ENCODE results near the gene SLC2A8.

Gene SLC2A8

DNA sequence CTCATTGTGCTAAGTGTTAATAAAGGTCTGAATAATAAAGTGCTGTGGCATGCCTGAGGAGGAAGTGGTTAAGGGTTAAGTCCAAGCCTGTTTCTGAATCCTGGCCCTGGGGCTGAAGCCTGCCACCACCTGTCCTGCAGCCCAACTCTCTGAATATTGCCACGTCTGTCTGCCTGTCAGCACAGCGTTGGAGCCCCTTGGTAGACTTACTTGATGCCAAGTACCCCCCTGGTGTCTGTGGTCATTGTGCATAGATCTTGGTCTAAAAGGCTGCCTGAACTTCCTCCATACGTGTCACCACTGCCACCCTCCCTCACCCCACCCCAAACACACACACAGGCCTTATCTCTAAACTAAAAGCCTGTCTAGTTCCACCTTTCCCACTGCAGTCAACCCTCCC is 35.4 kb upstream of the SLC2A8 start:
- ChIA-PET POLR2A (no interaction called here), CTCF (interaction anchor here (1.1 to 1.2 kb wide), 2 partner anchors 11 to 77 kb away, joined by 3 read pairs; no protein-coding TSS in a partner anchor)
- no peak overlapping the region for H3K4me3 ChIP-seq (ENCODE audit: low read depth, low read length)
- no peak for DNase-seq (ENCODE audit: low read depth, low spot score)
- TF ChIP-seq, protein P1, sequence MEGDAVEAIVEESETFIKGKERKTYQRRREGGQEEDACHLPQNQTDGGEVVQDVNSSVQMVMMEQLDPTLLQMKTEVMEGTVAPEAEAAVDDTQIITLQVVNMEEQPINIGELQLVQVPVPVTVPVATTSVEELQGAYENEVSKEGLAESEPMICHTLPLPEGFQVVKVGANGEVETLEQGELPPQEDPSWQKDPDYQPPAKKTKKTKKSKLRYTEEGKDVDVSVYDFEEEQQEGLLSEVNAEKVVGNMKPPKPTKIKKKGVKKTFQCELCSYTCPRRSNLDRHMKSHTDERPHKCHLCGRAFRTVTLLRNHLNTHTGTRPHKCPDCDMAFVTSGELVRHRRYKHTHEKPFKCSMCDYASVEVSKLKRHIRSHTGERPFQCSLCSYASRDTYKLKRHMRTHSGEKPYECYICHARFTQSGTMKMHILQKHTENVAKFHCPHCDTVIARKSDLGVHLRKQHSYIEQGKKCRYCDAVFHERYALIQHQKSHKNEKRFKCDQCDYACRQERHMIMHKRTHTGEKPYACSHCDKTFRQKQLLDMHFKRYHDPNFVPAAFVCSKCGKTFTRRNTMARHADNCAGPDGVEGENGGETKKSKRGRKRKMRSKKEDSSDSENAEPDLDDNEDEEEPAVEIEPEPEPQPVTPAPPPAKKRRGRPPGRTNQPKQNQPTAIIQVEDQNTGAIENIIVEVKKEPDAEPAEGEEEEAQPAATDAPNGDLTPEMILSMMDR (IDR thresholded peaks at IDR 0.05; ENCODE audit: insufficient read depth, low read length, missing control alignments), result no peak

DNA sequence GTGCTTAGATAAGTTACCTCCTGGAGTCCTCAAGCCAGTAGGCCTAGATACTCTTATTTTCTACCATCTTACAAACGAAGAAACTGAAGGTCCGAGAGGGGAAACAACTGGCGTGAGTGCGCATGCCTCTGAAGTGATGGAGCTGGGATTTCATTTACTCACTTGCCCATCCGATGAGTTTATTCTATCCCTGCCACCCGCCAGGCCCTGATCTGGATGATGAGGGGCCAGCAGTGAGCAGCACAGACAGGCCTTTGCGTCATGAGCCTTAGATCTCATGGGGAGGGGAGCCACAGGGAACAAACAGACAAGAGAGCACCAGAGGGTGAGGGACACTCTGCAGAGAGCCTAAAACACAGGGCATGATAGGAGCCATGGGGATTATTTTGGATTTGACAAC is 34.1 kb upstream of the SLC2A8 start:
- TF ChIP-seq, protein P1 (IDR thresholded peaks at IDR 0.05; ENCODE audit: insufficient read depth, low read length, missing control alignments), result no peak
- H3K4me3 ChIP-seq (ENCODE audit: low read depth, low read length), result no peak overlapping the region
- POLR2A ChIA-PET, result no interaction called here
- DNase-seq (ENCODE audit: low read depth, low spot score), result no peak
- CTCF ChIA-PET, result interaction anchor here (0.8 kb wide), 1 partner anchor 51 kb away, joined by 3 read pairs; no protein-coding TSS in a partner anchor

DNA sequence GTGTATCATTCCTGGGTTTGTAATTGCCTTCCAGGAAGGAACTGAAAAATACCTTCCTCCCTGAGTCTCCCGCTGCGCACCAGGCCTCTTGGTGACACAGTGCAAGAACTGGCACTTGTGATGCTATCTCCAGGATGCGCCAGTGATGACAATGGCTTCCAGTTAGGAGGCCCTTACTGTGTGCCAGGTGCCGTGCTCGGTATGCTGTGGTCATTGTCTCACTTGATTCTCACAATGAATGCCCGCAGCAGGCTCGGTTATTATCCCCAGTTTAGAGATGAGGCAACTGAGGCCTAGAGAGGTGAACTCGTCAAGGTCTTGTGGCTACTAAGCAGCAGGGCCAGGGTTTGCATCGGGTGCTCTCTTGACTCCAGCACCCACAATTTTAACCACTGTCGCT is 31.5 kb upstream of the SLC2A8 start:
- no peak overlapping the region for H3K4me3 ChIP-seq (ENCODE audit: low read depth, low read length)
- CTCF ChIA-PET, result no interaction called here
- POLR2A ChIA-PET, result interaction anchor here (0.6 kb wide), 1 partner anchor 90 kb away, joined by 3 read pairs; no protein-coding TSS in a partner anchor
- DNase-seq (ENCODE audit: low read depth, low spot score), result no peak
- TF ChIP-seq, protein P1 (IDR thresholded peaks at IDR 0.05; ENCODE audit: insufficient read depth, low read length, missing control alignments), result no peak

DNA sequence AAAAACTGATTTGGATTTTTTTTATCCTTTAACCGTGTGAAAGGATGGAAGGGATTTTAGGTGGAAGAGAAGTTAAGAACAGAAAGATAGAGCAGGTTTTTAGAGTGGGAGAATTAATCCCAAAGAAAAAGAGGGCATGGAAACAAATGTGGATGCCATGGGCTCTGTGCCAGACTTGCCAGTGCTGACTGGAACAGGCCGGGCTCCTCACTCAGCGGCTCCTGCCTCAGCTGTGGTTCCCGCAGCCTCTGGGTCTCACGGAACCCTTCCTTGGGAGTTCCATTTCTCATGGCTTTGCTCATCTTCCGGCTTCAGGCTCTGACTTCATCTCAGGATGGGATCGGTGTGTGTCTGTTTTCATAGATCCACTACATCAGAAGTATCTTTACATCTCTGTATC is 30.4 kb upstream of the SLC2A8 start:
- ChIA-PET POLR2A (no interaction called here), CTCF (no interaction called here)
- no peak overlapping the region for H3K4me3 ChIP-seq (ENCODE audit: low read depth, low read length)

DNA sequence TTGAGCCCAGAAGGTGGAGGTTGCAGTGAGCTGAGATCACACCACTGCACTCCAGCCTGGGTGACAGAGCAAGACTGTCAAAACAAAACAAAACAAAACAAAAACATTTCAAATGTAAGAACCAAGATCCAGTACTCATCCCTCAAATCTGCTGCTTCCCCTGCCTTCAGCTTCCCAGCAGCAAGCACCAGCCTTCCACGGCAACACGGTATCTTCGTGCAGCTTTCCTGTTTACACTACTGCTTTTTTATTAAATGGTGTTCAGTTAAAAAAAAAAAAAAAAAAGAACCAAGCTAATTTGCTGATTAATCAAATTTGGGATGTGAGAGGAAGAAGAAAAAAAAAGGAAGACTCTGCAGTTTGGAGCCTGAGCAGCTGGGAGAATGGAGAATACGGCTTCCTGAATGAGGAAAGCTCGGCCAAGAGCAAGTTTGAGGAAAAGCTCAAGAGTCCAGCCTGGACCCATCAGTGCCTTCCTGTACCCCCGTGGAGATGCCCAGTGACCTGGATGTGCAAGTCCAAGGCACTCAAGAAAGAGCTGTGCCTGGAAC is 28.0 kb upstream of the SLC2A8 start:
- CTCF ChIA-PET, result interaction anchor here (0.9 kb wide), 1 partner anchor 9 kb away, joined by 5 read pairs; no protein-coding TSS in a partner anchor
- TF ChIP-seq, protein P1 (IDR thresholded peaks at IDR 0.05; ENCODE audit: insufficient read depth, low read length, missing control alignments), result no peak
- POLR2A ChIA-PET, result no interaction called here

More for the DNA sequence above, 30.4 kb upstream of the SLC2A8 start:
- no peak for DNase-seq (ENCODE audit: low read depth, low spot score)
- TF ChIP-seq, protein P1 (IDR thresholded peaks at IDR 0.05; ENCODE audit: insufficient read depth, low read length, missing control alignments), result no peak

DNA sequence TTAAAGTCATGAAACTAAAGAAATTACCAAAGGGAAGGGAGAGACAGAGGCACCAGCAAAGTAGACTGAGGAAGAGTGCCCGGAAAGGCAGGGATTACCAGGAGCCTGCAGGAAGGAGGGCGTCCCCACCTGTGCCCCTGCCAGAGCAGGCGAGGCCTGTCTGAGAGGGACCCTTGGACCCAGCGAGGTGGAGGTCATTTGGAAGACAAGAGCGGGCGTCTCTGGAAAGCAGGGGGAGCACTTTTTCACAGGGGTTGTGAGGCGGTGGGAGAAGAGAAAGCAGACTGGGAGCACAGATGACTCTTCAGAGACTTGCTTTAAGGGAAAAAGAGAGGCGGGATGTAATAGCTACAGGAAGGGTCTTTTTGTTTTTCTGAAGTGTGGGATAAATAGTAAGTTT is 27.5 kb upstream of the SLC2A8 start:
- POLR2A ChIA-PET, result no interaction called here
- TF ChIP-seq, protein P1 (IDR thresholded peaks at IDR 0.05; ENCODE audit: insufficient read depth, low read length, missing control alignments), result no peak
- CTCF ChIA-PET, result interaction anchor here (0.9 kb wide), 1 partner anchor 9 kb away, joined by 5 read pairs; no protein-coding TSS in a partner anchor

More for the DNA sequence above, 28.0 kb upstream of the SLC2A8 start:
- H3K4me3 ChIP-seq (ENCODE audit: low read depth, low read length), result no peak overlapping the region
- no peak for DNase-seq (ENCODE audit: low read depth, low spot score)

More for the DNA sequence above, 27.5 kb upstream of the SLC2A8 start:
- no peak overlapping the region for H3K4me3 ChIP-seq (ENCODE audit: low read depth, low read length)
- no peak for DNase-seq (ENCODE audit: low read depth, low spot score)
